SK-N-SH treated with all-trans-retinoic acid at 6 μM for 48 hours (cell line): ENCODE results near the gene TTLL13.

Experiments
- ATAC-seq: fragments of 200-7000 bp; cut with Tn5 transposase; 3 replicates; pipeline ENCODE4 v1.9.1; 2020; ENCODE audit warnings: mild to moderate bottlenecking, moderate library complexity
- ARNTL ChIP-seq: fragments of 450-650 bp; formaldehyde crosslinking; IDR thresholded peaks from 2 replicates; pipeline ENCODE4 v1.5.0; 2020; ENCODE audit warnings: low read depth, mild to moderate bottlenecking, moderate library complexity, borderline replicate concordance
- BACH2 ChIP-seq: fragments of 250-450 bp; sonication (Bioruptor Pico); IDR thresholded peaks from 2 replicates; pipeline ENCODE4 v1.9.0; 2021; ENCODE audit warnings: mild to moderate bottlenecking, borderline replicate concordance
- CSDC2 ChIP-seq: fragments of 250-450 bp; sonication (Bioruptor Pico); IDR thresholded peaks from 2 replicates; pipeline ENCODE4 v1.5.0; 2020; ENCODE audit warnings: mild to moderate bottlenecking, moderate library complexity
- CSRNP3 ChIP-seq: fragments of 250-450 bp; sonication (Bioruptor Pico); IDR thresholded peaks from 2 replicates; pipeline ENCODE4 v1.5.1; 2021; ENCODE audit warnings: mild to moderate bottlenecking, moderate library complexity
- ESRRG ChIP-seq: fragments of 250-450 bp; sonication (Bioruptor Pico); IDR thresholded peaks from 2 replicates; pipeline ENCODE4 v1.6.1; 2021; ENCODE audit warnings: mild to moderate bottlenecking
- GLIS3 ChIP-seq: fragments of 250-450 bp; sonication (Bioruptor Pico); IDR thresholded peaks from 2 replicates; pipeline ENCODE4 v1.5.0; 2020; ENCODE audit warnings: mild to moderate bottlenecking, moderate library complexity
- ISL1 ChIP-seq: fragments of 250-450 bp; sonication (Bioruptor Pico); IDR thresholded peaks from 2 replicates; pipeline ENCODE4 v2.1.2; 2022; ENCODE audit warnings: mild to moderate bottlenecking, moderate library complexity
- PATZ1 ChIP-seq: fragments of 250-450 bp; sonication (Bioruptor Pico); IDR thresholded peaks from 2 replicates; pipeline ENCODE4 v1.8.0; 2020; ENCODE audit warnings: mild to moderate bottlenecking, moderate library complexity, borderline replicate concordance
- PPARA ChIP-seq: fragments of 250-450 bp; sonication (Bioruptor Pico); IDR thresholded peaks from 2 replicates; pipeline ENCODE4 v1.5.0; 2020; ENCODE audit warnings: mild to moderate bottlenecking, borderline replicate concordance
- SNAI2 ChIP-seq: fragments of 250-450 bp; sonication (Bioruptor Pico); IDR thresholded peaks from 2 replicates; pipeline ENCODE4 v1.5.0; 2020; ENCODE audit warnings: mild to moderate bottlenecking, moderate library complexity
- TCF4 ChIP-seq: fragments of 250-450 bp; sonication (Bioruptor Pico); IDR thresholded peaks from 2 replicates; pipeline ENCODE4 v1.8.0; 2021; ENCODE audit warnings: mild to moderate bottlenecking, moderate library complexity, borderline replicate concordance
- TOX ChIP-seq: fragments of 250-450 bp; sonication (Bioruptor Pico); IDR thresholded peaks from 2 replicates; pipeline ENCODE4 v1.8.0; 2021; ENCODE audit warnings: mild to moderate bottlenecking, moderate library complexity, borderline replicate concordance
- ZC3H10 ChIP-seq: fragments of 250-450 bp; sonication (Bioruptor Pico); IDR thresholded peaks from 2 replicates; pipeline ENCODE4 v1.5.1; 2021; ENCODE audit warnings: mild to moderate bottlenecking, moderate library complexity
- ZFP3 ChIP-seq: fragments of 250-450 bp; sonication (Bioruptor Pico); IDR thresholded peaks from 2 replicates; pipeline ENCODE4 v1.5.0; 2020; ENCODE audit warnings: mild to moderate bottlenecking, moderate library complexity
- ZNF565 ChIP-seq: fragments of 450-650 bp; formaldehyde crosslinking; conservative IDR thresholded peaks from 2 replicates; pipeline ENCODE4 v1.5.0; 2020; ENCODE audit warnings: low read depth, mild to moderate bottlenecking, moderate library complexity
- ZNF70 ChIP-seq: fragments of 450-650 bp; formaldehyde crosslinking; IDR thresholded peaks from 2 replicates; pipeline ENCODE4 v1.5.0; 2020; ENCODE audit warnings: mild to moderate bottlenecking, moderate library complexity
- TF ChIP-seq, protein P1 (sequence below): fragments of 250-450 bp; sonication (Bioruptor Pico); IDR thresholded peaks from 2 replicates; pipeline ENCODE4 v1.5.0; 2020; ENCODE audit warnings: mild to moderate bottlenecking, moderate library complexity
- TF ChIP-seq, protein P2 (sequence below): fragments of 250-450 bp; sonication (Bioruptor Pico); IDR thresholded peaks from 2 replicates; pipeline ENCODE4 v1.5.1; 2020; ENCODE audit warnings: low read depth, mild to moderate bottlenecking, moderate library complexity

The TTLL13 gene

DNA sequence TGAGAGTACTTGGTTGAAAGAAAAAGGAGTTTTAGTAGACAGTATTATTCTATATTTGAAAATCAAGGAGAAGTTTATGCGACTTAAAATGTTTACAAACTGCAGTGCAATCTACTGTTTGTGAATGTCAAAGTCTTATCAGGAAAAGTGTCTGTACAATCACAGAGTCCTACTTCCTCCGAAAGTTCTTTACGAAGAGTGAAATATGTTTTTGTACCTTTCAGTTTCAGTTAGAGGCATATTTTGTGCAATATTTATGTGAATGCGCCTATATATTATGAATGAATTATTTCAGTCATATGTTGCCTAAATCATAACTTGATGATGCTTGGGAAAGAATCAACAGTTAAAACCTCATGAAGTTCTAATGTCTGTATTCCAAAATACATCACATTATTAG is 47.7 kb downstream of the TTLL13 start:
- no peak for ATAC-seq
- TF ChIP-seq, protein P1, sequence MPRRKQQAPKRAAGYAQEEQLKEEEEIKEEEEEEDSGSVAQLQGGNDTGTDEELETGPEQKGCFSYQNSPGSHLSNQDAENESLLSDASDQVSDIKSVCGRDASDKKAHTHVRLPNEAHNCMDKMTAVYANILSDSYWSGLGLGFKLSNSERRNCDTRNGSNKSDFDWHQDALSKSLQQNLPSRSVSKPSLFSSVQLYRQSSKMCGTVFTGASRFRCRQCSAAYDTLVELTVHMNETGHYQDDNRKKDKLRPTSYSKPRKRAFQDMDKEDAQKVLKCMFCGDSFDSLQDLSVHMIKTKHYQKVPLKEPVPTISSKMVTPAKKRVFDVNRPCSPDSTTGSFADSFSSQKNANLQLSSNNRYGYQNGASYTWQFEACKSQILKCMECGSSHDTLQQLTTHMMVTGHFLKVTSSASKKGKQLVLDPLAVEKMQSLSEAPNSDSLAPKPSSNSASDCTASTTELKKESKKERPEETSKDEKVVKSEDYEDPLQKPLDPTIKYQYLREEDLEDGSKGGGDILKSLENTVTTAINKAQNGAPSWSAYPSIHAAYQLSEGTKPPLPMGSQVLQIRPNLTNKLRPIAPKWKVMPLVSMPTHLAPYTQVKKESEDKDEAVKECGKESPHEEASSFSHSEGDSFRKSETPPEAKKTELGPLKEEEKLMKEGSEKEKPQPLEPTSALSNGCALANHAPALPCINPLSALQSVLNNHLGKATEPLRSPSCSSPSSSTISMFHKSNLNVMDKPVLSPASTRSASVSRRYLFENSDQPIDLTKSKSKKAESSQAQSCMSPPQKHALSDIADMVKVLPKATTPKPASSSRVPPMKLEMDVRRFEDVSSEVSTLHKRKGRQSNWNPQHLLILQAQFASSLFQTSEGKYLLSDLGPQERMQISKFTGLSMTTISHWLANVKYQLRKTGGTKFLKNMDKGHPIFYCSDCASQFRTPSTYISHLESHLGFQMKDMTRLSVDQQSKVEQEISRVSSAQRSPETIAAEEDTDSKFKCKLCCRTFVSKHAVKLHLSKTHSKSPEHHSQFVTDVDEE (CRISPR knock-in tag), result no peak
- TF ChIP-seq TOX (no peak), TCF4 (CRISPR knock-in tag) (no peak), ZNF70 (CRISPR knock-in tag) (no peak), ARNTL (CRISPR knock-in tag) (no peak), CSDC2 (CRISPR knock-in tag) (no peak), GLIS3 (no peak), ZNF565 (CRISPR knock-in tag) (no peak), BACH2 (CRISPR knock-in tag) (no peak), ZC3H10 (CRISPR knock-in tag) (no peak), PATZ1 (CRISPR knock-in tag) (no peak), ISL1 (CRISPR knock-in tag) (no peak), ESRRG (CRISPR knock-in tag) (no peak), CSRNP3 (CRISPR knock-in tag) (no peak), SNAI2 (CRISPR knock-in tag) (no peak)
- TF ChIP-seq, protein P2, sequence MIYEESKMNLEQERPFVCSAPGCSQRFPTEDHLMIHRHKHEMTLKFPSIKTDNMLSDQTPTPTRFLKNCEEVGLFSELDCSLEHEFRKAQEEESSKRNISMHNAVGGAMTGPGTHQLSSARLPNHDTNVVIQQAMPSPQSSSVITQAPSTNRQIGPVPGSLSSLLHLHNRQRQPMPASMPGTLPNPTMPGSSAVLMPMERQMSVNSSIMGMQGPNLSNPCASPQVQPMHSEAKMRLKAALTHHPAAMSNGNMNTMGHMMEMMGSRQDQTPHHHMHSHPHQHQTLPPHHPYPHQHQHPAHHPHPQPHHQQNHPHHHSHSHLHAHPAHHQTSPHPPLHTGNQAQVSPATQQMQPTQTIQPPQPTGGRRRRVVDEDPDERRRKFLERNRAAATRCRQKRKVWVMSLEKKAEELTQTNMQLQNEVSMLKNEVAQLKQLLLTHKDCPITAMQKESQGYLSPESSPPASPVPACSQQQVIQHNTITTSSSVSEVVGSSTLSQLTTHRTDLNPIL (CRISPR knock-in tag), result no peak

DNA sequence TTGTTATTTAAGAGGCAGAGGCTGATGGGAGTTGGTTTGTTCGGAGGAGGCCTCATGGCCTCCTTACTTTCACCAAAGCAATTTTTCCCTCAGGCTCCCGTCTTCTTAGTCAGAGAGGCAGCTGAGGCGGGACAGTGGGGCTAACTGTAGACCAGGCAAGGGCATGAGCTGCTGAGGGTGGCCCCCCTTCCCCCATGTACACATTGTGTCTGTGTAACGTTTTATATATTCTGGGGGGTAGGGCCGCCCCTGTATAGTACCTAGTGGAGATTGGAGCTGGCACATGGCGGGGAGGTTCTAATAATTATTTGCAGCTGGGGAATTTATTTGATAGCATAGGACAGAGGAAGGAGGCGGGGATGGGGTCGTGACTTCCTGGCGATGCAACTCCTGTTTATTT is 51.2 kb downstream of the TTLL13 start:
- peak; percentile 21; the same call in 2 of the 3 replicates for ATAC-seq
- TF ChIP-seq CSDC2 (CRISPR knock-in tag) (no peak), SNAI2 (CRISPR knock-in tag) (no peak), PATZ1 (CRISPR knock-in tag) (no peak), ZFP3 (CRISPR knock-in tag) (no peak), ZNF70 (CRISPR knock-in tag) (no peak), ESRRG (CRISPR knock-in tag) (no peak)

GRCh38 chr15:90300988-90301706 is 51.8 kb downstream of the TTLL13 start:
- TF ChIP-seq PPARA (CRISPR knock-in tag) (no peak), ZC3H10 (CRISPR knock-in tag) (no peak), SNAI2 (CRISPR knock-in tag) (no peak), ARNTL (CRISPR knock-in tag) (no peak)
- TF ChIP-seq, protein P1 (CRISPR knock-in tag), result no peak
- peak; percentile 87 for ATAC-seq
